Panc1 (cell line): ENCODE measurements around the gene MDM2.

Experiments
- POLR2AphosphoS5 ChIP-seq: IDR thresholded peaks from 2 replicates; pipeline ENCODE4 v1.6.1; 2012; ENCODE audit warnings: mild to moderate bottlenecking, low read depth, low read length, moderate library complexity
- SIN3A ChIP-seq: IDR thresholded peaks from 2 replicates; pipeline ENCODE4 v1.6.1; 2012; ENCODE audit warnings: low read depth, mild to moderate bottlenecking, low read length, moderate library complexity, borderline replicate concordance; ENCODE audit not compliant: insufficient read depth
- TCF7L2 ChIP-seq: IDR thresholded peaks from 2 replicates; pipeline ENCODE4 v1.6.1; 2011; ENCODE audit warnings: mild to moderate bottlenecking, low read depth, low read length, inconsistent platforms
- TF ChIP-seq, protein P1 (sequence below): fragments of 450-650 bp; IDR thresholded peaks from 2 replicates; pipeline ENCODE4 v1.5.1; 2017; ENCODE audit warnings: mild to moderate bottlenecking
- TF ChIP-seq, protein P2 (sequence below), 2 experiments: IDR thresholded peaks; 2 replicates each; pipeline ENCODE4 v1.6.1; 2011 to 2012; ENCODE audit warnings: low read depth in 2 of 2, control low read depth in 1 of 2, low read length in 1 of 2, mild to moderate bottlenecking in 1 of 2, moderate library complexity in 1 of 2; ENCODE audit not compliant: insufficient read depth in 1 of 2

DNA sequence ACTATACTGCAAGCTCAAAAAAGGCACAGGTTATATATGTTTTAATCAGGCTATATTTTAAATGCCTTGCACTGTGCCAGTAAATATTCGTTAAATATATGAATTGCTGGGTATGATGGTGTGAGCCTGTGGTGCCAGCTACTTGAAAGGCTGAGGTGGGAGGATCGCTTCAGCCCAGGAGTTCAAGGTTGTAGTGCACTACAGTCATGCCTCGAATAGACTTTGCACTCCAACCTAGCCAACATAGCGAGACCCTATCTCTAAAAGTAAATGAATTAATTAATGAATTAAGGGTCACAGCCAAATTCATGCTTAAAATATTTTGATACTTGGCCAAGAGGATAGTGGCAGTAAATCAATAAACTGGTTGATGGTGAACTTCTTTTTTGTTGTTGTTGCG, 22.2 kb upstream of the MDM2 start:
- TF ChIP-seq, protein P1, sequence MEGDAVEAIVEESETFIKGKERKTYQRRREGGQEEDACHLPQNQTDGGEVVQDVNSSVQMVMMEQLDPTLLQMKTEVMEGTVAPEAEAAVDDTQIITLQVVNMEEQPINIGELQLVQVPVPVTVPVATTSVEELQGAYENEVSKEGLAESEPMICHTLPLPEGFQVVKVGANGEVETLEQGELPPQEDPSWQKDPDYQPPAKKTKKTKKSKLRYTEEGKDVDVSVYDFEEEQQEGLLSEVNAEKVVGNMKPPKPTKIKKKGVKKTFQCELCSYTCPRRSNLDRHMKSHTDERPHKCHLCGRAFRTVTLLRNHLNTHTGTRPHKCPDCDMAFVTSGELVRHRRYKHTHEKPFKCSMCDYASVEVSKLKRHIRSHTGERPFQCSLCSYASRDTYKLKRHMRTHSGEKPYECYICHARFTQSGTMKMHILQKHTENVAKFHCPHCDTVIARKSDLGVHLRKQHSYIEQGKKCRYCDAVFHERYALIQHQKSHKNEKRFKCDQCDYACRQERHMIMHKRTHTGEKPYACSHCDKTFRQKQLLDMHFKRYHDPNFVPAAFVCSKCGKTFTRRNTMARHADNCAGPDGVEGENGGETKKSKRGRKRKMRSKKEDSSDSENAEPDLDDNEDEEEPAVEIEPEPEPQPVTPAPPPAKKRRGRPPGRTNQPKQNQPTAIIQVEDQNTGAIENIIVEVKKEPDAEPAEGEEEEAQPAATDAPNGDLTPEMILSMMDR: no peak
- TF ChIP-seq TCF7L2 (no peak), POLR2AphosphoS5 (no peak), SIN3A (no peak)
- TF ChIP-seq, protein P2, sequence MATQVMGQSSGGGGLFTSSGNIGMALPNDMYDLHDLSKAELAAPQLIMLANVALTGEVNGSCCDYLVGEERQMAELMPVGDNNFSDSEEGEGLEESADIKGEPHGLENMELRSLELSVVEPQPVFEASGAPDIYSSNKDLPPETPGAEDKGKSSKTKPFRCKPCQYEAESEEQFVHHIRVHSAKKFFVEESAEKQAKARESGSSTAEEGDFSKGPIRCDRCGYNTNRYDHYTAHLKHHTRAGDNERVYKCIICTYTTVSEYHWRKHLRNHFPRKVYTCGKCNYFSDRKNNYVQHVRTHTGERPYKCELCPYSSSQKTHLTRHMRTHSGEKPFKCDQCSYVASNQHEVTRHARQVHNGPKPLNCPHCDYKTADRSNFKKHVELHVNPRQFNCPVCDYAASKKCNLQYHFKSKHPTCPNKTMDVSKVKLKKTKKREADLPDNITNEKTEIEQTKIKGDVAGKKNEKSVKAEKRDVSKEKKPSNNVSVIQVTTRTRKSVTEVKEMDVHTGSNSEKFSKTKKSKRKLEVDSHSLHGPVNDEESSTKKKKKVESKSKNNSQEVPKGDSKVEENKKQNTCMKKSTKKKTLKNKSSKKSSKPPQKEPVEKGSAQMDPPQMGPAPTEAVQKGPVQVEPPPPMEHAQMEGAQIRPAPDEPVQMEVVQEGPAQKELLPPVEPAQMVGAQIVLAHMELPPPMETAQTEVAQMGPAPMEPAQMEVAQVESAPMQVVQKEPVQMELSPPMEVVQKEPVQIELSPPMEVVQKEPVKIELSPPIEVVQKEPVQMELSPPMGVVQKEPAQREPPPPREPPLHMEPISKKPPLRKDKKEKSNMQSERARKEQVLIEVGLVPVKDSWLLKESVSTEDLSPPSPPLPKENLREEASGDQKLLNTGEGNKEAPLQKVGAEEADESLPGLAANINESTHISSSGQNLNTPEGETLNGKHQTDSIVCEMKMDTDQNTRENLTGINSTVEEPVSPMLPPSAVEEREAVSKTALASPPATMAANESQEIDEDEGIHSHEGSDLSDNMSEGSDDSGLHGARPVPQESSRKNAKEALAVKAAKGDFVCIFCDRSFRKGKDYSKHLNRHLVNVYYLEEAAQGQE (IDR thresholded peaks at IDR 0.05; ENCODE audit: insufficient read depth in 1 of 2, low read depth in 2 of 2, low read length in 1 of 2): no peak
